Stimulated activated CD4-positive, alpha-beta T cell treated with anti-CD3 and anti-CD28 coated beads, TNF-alpha, amount 100 ng/mL, for 4 hours (primary cell): ENCODE measurements around the gene KYAT1.

Experiments used
- DNase-seq, 3 experiments: peaks; one replicate each; pipeline ENCODE4 v3.0.0-alpha.2; 2020; ENCODE audit warnings: low read depth in 3 of 3

The KYAT1 gene

GRCh38 chr9:128840524-128840923, 41.2 kb downstream of the KYAT1 start:
- DNase-seq = no peak

GRCh38 chr9:128838338-128838737, 43.4 kb downstream of the KYAT1 start:
- DNase-seq = no peak

GRCh38 chr9:128836509-128837145, 45.1 kb downstream of the KYAT1 start:
- DNase-seq = no peak

GRCh38 chr9:128835246-128836210, 46.2 kb downstream of the KYAT1 start:
- no peak for DNase-seq

GRCh38 chr9:128833696-128834095, 48.1 kb downstream of the KYAT1 start:
- DNase-seq = no peak

GRCh38 chr9:128829477-128830251, 52.1 kb downstream of the KYAT1 start, which contains the start of gene SPOUT1:
SPOUT1 (minus strand) TSS chr9:128829794; CDS start chr9:128829780, 14 bp downstream.
- DNase-seq = peak; percentile 85 to 90 (median 87)

- DNase-seq = no peak
Observed at GRCh38 chr9:128828719-128829452, 52.9 kb downstream of the KYAT1 start.

- no peak for DNase-seq
Observed at GRCh38 chr9:128828267-128828666, 53.5 kb downstream of the KYAT1 start.

- DNase-seq = no peak
Observed at GRCh38 chr9:128825923-128826700, 55.6 kb downstream of the KYAT1 start.

- DNase-seq = no peak
Observed at GRCh38 chr9:128824911-128825310, 56.8 kb downstream of the KYAT1 start.

- no peak for DNase-seq
Observed at GRCh38 chr9:128823903-128824406, 57.8 kb downstream of the KYAT1 start.

GRCh38 chr9:128823362-128823902, 58.3 kb downstream of the KYAT1 start:
- no peak for DNase-seq

- DNase-seq = no peak
Observed at GRCh38 chr9:128822407-128823042, 59.2 kb downstream of the KYAT1 start.

- DNase-seq = no peak
Observed at GRCh38 chr9:128821584-128822406, 60.0 kb downstream of the KYAT1 start.

GRCh38 chr9:128820665-128821583, 60.8 kb downstream of the KYAT1 start:
- no peak for DNase-seq

GRCh38 chr9:128819716-128820664, 61.8 kb downstream of the KYAT1 start:
- DNase-seq = no peak
